Esophagus mucosa (tissue), 1 donor: ENCODE results near the gene PSMF1. TPM values are rescaled to one million over a fixed set of nuclear protein-coding genes. Genes with fewer than 3 reads are reported as not detected.
A peak's percentile ranks its signal among the peaks of the same experiment; 100 is the strongest.

ENCODE experiments used
- ATAC-seq: fragments of 200-7000 bp; cut with Tn5 transposase; one replicate; pipeline ENCODE4 v1.9.1; 2020
- total RNA-seq: library from RNA; stranded (reverse); gene quantifications from one replicate; pipeline ENCODE4 v1.2.4, GENCODE V29; 2023
- donor health status: DM: yes; HTN: yes; CAD: no.

Gene PSMF1
- total RNA-seq, 1 donor from 2014 or later = 98.5 TPM

- ATAC-seq = no peak
Measured at GRCh38 chr20:1165521-1165920, 47.1 kb downstream of the PSMF1 start.

GRCh38 chr20:1165941-1166340, 47.5 kb downstream of the PSMF1 start:
- ATAC-seq = no peak

GRCh38 chr20:1166948-1167720, 48.7 kb downstream of the PSMF1 start:
- peak; percentile 39 for ATAC-seq

GRCh38 chr20:1169224-1169623, 50.8 kb downstream of the PSMF1 start:
- no peak for ATAC-seq

DNA sequence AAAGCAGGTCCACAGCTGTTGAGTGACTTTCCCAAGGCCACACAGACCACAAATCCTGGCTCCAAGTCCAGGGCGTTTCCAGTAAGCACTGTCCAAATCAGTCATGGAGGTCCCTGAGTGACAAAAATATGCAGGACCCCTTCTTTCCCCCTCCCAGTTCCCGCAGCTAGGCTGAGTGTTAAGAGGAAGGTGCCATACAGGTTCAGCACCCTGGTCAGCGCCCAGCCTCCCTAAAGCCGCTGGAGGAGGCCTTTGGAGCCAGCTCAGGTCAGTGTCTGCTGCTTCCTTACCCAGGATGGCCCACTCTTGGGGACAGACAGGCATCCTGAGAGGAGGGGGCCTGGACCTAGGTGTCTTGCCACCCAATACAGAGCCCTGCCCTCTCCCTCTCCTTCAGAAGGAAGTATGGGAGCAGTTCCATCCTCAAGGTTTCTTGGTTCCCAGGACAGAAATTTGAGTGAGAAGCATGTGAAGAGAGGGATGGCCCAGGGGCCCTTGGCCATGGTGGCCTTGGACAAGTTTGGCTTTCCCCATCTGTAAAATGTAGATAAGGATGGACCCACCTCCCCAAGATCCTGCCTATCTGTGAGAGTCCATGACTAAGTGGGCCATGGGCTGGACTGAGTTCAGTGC, 53.2 kb downstream of the PSMF1 start:
- no peak for ATAC-seq

DNA sequence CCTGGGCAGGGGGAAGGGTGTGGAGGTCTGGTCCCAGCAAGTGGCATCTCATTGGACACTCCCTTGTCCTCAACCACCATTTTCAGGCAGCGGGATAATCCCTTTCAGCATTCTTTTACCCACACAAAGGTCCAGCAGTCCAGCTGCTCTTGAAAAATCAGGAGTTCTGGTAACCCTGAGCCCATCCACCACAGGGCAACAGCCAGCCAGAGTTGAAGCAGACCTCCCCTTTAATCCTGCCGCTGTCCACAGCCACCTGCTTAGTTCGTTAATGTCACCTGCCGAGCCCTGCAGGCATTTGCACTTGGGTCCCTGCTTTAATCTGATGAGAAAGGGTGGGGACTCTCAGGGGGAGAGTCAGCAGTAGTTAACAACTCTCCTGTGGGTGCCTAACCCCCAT, 55.3 kb downstream of the PSMF1 start:
- ATAC-seq = no peak

DNA sequence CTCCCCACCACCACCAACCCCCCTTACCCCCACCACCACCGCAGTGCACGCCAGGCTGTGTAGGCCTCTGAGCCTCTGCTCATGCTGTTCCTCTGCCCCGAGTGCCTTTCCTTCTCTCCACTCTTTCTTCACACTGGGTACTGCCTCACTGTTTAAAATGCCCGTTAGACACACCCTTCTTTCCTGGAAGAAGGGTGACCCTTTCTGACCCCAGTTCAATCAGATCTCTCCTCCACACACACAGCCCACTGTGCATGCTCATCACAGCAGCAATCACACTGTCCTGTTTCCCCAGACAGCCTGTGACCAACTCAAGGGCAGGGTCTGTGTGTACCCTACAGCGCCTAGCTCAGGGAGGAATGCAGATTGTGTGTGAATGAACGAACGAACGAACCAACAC, 56.4 kb downstream of the PSMF1 start:
- ATAC-seq = no peak

DNA sequence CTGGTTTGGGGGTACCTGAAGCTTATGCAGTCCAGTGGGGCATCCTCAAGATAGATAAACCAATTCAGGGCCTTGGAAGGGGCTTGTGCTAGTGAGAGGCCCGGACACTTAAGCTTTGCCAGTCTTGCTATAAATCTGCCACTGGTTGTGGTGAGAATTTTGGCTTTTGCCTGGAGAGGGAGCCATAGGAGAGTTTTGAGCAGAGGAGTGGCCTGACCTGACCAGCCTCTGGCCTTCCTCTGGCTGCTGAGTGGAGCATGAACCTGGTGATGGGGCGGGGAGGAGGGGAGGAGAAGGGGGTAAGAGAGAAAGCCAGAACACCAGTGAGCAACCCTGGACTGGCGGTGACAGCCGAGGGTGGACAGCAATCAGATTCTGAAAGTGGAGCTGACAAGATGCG, 59.3 kb downstream of the PSMF1 start:
- ATAC-seq = peak; percentile 7

DNA sequence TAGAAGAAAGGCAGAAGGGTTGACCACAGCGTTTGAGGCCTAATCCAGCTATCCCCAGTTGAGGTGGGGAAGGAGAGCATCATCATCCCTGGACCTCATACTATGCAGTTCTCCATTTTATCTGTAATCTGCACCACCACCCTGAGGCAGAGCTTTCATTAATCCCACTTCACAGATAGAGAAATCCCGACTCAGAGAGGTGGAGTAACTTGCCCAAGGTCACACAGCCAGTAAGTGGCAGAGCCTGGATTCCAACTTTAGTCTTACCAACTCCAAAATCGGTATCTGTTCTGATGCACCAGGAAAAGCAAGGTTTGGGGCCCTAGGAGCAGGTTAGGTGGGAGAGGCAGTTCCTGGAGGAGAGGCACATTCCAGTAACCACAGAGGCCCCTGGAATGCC, 59.7 kb downstream of the PSMF1 start:
- no peak for ATAC-seq

DNA sequence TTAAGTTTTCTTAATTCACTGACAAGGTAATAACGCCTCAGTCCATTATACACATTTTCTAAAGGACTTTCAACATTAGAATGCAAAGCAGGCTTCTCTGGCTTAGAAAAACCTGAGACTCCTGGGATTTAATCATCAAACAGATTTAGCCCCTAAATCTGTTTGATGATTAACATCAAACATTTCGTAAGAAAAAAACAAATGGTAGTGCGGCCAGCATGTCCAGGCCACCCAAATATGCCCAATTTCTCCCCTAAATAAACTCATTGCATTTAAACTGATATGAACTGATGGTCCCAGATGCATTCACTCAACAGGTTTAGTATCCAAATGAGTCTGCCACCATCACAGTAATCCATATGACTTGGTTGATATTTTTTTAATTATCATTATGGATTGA, 60.2 kb downstream of the PSMF1 start:
- no peak for ATAC-seq

DNA sequence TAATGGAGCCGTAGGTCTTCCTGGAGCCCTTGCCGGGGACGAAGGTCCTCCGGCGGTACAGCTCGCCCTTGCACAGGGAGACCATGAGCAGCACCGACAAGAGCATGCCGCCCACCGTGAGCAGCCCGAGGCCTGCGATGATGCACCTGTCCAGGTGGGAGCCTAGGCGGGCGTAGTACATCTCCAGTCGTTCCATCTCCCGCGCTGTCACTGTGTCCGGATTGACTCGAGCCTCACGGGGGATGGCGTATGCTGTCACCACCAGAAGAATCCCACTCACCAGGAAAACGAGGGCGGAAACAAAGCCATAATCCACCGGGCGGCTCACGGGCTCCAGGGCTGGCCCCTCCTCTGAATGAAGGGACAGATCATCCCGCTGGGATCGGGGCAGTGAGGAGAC, 62.5 kb downstream of the PSMF1 start:
- no peak for ATAC-seq

DNA sequence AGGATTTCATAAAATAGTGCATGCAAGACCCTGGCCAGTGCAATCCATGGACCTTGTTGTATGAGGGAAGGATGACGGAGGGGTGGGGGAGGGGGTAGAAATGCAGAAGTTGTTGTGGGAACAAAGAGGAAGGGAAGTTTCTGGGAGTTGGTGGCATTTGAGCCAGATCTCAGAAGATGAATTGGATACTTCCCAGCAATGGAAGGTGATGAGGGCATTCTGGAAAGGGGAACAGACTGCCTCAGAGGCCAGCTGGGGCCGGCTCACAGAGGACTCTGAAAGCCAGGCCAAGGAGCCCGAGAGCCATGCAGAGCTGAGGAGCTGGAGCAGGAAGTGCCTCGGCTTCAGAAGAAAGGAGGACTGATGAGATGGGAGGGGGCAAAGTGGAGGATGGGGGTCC, 63.7 kb downstream of the PSMF1 start:
- ATAC-seq = no peak

- ATAC-seq = no peak
Measured at GRCh38 chr20:1183153-1183552, 64.8 kb downstream of the PSMF1 start.

DNA sequence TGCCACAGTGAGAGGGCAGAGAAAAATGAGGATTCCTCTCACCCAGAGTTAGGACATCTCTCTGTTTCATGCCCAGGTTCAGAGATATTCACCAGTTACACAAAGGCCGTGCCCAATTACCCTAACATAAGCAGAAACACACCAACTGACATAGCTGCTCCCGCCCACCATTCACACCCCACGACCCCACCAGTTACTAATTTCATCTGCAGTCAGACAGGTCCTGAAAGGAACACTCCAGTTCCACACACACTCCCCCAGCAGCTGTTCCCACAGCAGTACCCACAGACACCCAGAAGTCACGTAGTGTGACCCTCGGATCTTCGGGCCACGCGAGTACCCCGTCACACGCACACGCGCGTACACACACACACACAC, 65.8 kb downstream of the PSMF1 start:
- no peak for ATAC-seq

DNA sequence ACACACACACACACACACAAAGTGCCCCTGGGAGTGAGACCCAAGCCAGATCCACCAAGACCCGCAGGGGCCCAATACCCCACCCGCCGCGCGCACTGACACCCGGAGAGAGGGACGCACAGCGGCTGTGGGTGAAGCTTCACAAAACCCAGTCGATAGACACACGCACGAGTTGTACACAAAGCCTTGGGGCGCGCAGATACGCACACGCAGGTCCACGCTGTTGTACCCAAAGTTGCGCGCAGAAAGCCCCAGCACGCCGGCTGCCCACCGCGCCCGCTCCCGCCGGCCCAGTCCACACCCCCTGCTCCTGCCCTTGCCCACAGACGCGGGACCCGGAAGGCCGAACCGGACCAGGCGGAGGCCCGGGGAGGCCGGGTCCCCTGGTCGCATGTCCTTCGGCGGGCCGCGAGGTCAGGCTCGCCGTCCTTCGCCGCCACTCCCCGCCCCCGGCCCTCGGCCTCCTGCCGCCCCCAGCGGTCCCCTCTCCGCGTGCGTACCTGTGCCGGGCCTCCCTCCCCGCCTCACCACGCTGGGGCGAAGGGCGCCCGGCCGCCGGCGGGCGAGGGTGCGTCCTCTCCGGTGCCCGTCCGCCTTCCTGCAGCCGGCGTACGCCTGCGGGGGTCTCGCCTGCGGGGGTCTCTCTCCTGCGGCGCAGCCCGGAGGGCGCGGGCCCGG, 66.4 kb downstream of the PSMF1 start, which contains the start of gene TMEM74B:
Gene TMEM74B (minus strand): TSS at position 344 of the 678 bp plus-strand sequence. CDS start 1,180 bp downstream, outside the sequence.
- peak; percentile 12 for ATAC-seq

GRCh38 chr20:1185316-1185741, 66.9 kb downstream of the PSMF1 start:
- peak; percentile 17 for ATAC-seq

DNA sequence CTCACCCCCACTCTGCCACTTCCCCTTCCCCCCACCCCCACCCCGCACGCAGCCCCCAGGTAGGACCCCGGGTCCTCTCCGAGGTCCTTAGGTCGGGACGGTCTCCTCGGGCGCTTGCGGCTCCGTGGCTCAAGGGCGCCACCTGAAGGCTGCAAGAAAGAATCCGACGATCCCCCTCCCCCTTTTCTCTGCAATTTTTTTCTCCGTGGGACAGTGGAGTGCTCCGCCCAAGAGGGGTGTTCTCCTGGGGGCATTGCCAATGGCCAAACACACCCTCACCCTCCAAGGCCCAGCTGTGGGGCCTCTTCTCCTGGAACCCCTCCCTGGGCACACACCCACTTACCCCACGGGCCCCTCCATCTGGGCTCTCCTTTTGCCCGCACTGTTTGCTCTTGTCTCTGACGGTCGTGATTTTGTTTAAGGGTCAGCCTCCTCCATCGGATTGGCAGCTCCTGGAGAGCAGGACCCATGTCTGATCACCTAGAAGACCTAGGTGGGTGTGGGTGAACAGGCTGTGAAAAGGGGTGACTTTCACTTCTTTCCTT, 67.5 kb downstream of the PSMF1 start:
- ATAC-seq = peak; percentile 34

- ATAC-seq = no peak
Measured at GRCh38 chr20:1186367-1186991, 68.1 kb downstream of the PSMF1 start.

DNA sequence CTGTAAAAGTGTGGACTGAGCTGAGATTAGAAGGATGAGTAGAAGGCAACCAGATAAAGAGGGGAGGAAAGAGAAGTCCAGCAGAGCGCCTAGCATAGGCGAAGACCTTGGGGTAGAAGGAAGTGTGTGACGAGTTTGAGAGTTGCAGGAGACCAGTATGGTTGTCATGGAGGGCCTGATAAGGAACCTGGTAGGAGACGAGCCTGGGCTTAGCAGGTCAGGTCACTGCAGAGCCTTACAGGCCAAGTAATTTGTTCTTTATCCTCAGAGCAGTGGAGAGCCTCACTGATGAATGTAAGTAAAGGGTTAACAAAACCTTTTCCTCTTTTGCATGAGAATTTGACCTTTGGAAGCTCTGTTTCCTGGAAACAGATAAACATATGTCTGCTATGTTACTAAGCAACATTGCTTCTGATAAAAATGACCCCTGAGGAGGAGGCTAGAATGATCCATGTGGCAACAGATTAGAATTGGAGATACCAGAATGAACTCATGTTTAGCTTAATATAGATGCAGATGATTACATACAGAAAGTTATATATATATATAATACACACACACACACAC, 69.3 kb downstream of the PSMF1 start:
- ATAC-seq = no peak

GRCh38 chr20:1188347-1188746, 69.9 kb downstream of the PSMF1 start:
- no peak for ATAC-seq

DNA sequence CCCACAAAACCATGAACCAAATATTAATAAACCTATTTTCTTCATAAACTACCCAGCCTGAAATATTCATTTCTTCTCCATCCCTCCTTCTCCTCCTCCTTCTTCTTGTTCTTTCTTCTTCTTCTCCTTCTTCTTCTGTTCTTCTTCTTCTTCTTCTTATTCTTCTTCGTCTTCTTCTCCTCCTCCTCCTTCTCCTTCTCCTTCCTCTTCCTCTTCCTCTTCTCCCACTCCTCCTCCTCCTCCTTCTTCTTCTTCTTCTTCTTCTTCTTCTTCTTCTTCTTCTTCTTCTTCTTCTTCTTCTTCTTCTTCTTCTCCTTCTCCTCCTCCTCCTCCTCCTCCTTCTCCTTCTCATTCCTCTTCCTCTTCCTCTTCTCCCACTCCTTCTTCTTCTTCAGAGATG, 71.4 kb downstream of the PSMF1 start:
- ATAC-seq = no peak

DNA sequence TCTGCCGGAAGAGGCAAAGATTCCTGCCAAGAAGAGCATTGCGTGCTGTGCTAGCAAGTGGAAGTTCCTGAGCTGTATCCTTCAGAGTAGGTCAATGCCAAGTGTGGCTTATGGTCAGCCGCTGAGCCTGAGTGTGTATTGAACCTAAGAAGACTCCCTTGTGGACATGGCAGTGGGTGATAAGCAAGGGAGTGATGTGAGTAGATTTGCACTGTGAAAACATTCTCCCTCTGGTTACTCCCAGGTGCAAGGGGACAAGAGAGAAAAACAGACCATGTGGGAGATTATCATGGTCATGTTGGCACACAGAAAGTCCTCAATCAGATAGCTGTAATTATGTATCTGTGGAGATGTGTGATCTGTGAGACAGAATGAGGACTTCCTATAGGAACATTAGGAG, 72.4 kb downstream of the PSMF1 start:
- no peak for ATAC-seq

DNA sequence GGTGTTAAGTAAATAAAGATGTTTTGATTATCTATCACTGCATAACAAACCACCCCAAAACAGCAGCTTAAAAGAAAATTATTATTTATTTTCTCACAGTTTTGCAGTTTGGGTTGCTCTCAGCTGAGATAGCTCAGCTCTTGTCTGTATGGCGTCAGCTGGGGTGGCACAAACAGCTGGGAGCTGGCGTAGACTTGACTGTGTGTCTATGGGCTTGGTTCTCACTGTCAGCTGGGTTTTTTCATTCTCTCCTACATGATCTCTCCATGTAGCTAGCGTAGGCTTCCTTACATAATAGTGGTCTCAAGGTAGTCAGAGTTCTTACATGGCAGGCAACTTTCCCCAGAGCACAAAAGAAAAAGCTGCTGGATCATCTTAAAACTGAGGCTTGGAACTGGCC, 72.9 kb downstream of the PSMF1 start:
- no peak for ATAC-seq
